Adipose tissue (tissue), 3 donors: ENCODE results near the gene GTF3A. TPM values are rescaled to one million over a fixed set of nuclear protein-coding genes. Genes with fewer than 3 reads are reported as not detected.

Source experiments
- H3K27ac ChIP-seq: one replicate; pipeline ENCODE4 v1.5.1; 2013; ENCODE audit warnings: low read depth, low read length
- WGBS, 3 donors: extraction: QIAGEN DNeasy Blood & Tissue Kit; methylation state at CpG; one replicate each; pipeline ENCODE4 v1.1.7; 2013; 5-methylcytosine and 5-hydroxymethylcytosine counted together
- polyA plus RNA-seq, 3 donors: library from polyadenylated mRNA; stranded (reverse); fragments of 200-250 nt; gene quantifications; one replicate each; pipeline ENCODE4 v1.2.3, GENCODE V29; 2013
- donor health status: healthy with polysubstance abuse.
- donor health status: Bipolar disorder and iron deficiency.
- donor health status: healthy.

GTF3A gene
- polyA plus RNA-seq, 3 donors, result 57.2 to 182 (median 121) TPM

- 76 to 87% (median 83%) methylated on average over 3 of the region's 3 CpGs for WGBS, 3 donors
- no peak overlapping the region for H3K27ac ChIP-seq
These were observed 48.5 kb downstream of the GTF3A start for GRCh38 chr13:27472941-27473340.

GRCh38 chr13:27474751-27475268, 50.4 kb downstream of the GTF3A start:
- H3K27ac ChIP-seq, result no peak overlapping the region
- WGBS, 3 donors, result 93 to 95% (median 94%) methylated on average over 13 of the region's 13 CpGs

- WGBS, 3 donors, result 37 to 53% (median 38%) methylated on average over 10 of the region's 10 CpGs
- H3K27ac ChIP-seq, result no peak overlapping the region
These were observed 52.7 kb downstream of the GTF3A start for GRCh38 chr13:27476943-27477703.

- H3K27ac ChIP-seq, result no peak overlapping the region
- 22 to 47% (median 41%) methylated on average over 11 of the region's 11 CpGs for WGBS, 3 donors
These were observed 57.3 kb downstream of the GTF3A start for GRCh38 chr13:27481766-27482165.

GRCh38 chr13:27482983-27483382, 58.6 kb downstream of the GTF3A start:
- H3K27ac ChIP-seq, result no peak overlapping the region
- WGBS, 3 donors, result 63 to 88% (median 73%) methylated on average over 7 of the region's 7 CpGs

GRCh38 chr13:27483421-27483820, 59.0 kb downstream of the GTF3A start:
- WGBS, 3 donors, result 90 to 94% (median 92%) methylated on average over 11 of the region's 11 CpGs
- H3K27ac ChIP-seq, result no peak overlapping the region

Other genes starting within 250 kb of the GTF3A start
- gene RPL21, start 173.1 kb upstream of the GTF3A start, polyA plus RNA-seq, result 1,000 to 10,000 TPM in 2 of 3 donors, 100 to 1,000 TPM in 1; 855 to 2,338 (median 1,134) TPM
- gene RASL11A, start 153.8 kb upstream of the GTF3A start, polyA plus RNA-seq, result 10 to 100 TPM in 2 of 3 donors, 1 to 10 TPM in 1; 4.8 to 40.2 (median 24.8) TPM
- gene MTIF3, start 25.9 kb downstream of the GTF3A start, polyA plus RNA-seq, result 10 to 100 TPM; 58.8 to 88.8 (median 71.7) TPM
- gene LNX2, start 195.9 kb downstream of the GTF3A start, polyA plus RNA-seq, result 10 to 100 TPM in 1 of 3 donors, 1 to 10 TPM in 2; 2.4 to 12.2 (median 3.0) TPM
- 100 to 1,000 TPM in 1 of 3 donors, 10 to 100 TPM in 2; 92.1 to 280 (median 96.3) TPM for gene POLR1D, start 197.3 kb downstream of the GTF3A start, polyA plus RNA-seq